DMS53 (cell line): ENCODE data around the gene MX2.
A peak's percentile ranks its signal among the peaks of the same experiment; 100 is the strongest.
"Not testable (repeated sequence)": the region's sequence is repeated elsewhere in the genome, so short reads cannot be mapped to it uniquely, and the experiment has no call there.

Experiments used
- DNase-seq: peaks from one replicate; lab custom pipeline; 2025; lab: John Stamatoyannopoulos, UW

MX2 gene

DNA sequence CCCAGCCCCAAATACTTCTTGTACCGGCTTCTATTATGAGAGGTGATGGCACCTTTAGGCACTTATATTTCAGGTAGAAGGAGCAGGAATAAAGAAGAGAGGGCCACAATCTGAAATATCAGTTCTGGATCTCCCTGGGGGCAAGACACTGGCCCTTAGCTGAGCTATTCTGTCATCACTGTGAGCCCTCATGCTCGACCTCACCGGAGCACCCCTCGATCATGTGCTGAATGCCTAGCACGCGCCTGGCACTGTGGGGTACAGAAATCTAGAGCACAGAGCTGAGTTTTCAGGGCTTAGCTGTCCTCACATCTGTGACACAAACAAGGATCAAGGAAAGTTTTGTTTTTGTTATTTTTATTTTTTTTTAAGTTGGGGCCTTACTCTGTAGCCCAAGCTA is 56.6 kb downstream of the MX2 start:
- DNase-seq: no peak

DNA sequence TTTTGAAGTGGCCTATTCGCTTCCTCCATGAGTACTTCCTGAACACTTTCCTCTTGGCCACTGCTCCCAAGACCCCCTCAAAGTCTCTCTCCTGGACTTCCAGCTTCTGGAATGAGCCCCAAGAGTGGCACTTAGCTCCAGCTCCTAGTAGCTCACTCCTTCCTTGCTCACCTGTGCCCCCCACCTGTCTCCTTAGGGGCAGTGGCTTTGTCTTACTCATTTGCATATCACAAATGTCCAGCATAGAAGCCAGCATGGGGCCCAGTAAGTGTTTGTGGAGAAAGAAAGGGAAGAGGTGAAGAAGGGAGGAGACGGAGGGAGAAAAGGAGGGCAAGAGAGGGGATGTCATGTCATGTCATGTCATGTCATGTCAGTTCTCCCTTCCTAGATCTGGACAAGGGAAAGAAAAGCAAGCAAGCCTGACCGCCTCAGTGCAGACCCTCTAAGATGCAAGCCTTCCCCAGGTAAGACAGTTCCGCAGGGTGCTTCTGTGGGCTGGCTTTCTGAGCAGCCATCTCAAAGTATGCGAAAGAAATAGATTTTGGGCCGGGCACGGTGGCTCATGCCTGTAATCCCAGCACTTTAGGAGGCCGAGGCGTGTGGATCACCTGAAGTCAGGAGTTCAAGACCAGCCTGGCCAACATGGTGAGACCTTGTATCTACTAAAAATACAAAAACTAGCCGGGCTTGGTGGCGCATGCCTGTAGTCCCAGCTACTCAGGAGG is 57.3 kb downstream of the MX2 start:
- DNase-seq: peak; percentile 5

DNA sequence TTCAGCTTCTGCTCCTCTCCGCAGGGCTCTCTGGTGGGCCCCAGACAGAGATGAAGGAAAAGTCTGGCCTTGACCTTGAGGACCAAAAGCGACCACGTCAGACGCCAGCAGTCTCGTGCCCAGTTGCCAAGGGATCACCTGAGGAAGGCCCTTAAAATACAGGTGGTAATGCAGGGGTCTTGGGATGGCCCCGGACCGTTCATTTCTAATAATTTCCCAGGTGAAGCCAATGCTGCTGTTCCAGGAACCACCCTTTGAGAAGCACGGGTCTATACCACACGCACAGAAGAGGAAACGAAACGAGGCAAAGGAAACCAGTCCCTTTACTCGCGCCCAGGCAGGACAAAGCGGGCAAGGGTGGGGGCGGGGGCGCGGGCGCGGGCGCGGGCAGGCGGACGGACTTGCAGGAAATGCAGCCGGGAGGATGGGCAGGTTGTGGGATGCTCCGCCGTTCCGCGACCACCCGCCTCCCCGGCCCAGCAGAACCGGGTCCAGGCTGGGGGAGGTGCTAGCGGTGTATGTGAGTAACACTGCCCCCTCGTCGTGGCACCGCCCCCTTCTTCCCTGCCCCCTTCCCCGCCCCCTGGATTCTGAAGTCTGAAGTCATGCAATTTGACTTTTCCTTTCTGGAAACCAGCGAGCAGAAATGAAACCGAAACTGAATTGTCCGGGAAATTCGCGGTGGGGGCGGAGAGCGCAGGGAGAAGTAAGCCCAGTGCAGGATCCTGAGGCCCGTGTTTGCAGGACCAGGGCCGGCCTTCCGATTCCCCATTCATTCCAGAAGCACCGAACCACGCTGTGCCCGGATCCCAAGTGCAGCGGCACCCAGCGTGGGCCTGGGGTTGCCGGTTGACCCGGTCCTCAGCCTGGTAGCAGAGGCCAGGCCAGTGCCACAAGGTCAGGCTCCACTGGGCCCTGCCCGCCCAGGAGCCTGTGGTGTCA is 58.4 kb downstream of the MX2 start:
- DNase-seq: peak; percentile 83

DNA sequence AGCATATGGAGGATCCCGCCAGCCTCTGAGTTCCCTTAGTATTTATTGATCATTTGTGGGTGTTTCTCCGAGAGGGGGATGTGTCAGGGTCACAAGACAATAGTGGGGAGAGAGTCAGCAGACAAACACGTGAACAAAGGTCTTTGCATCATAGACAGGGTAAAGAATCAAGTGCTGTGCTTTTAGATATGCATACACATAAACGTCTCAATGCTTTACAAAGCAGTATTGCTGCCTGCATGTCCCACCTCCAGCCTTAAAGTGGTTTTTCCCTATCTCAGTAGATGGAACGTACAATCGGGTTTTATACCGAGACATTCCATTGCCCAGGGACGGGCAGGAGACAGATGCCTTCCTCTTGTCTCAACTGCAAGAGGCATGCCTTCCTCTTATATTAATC is 59.2 kb downstream of the MX2 start:
- DNase-seq: not testable (repeated sequence)

DNA sequence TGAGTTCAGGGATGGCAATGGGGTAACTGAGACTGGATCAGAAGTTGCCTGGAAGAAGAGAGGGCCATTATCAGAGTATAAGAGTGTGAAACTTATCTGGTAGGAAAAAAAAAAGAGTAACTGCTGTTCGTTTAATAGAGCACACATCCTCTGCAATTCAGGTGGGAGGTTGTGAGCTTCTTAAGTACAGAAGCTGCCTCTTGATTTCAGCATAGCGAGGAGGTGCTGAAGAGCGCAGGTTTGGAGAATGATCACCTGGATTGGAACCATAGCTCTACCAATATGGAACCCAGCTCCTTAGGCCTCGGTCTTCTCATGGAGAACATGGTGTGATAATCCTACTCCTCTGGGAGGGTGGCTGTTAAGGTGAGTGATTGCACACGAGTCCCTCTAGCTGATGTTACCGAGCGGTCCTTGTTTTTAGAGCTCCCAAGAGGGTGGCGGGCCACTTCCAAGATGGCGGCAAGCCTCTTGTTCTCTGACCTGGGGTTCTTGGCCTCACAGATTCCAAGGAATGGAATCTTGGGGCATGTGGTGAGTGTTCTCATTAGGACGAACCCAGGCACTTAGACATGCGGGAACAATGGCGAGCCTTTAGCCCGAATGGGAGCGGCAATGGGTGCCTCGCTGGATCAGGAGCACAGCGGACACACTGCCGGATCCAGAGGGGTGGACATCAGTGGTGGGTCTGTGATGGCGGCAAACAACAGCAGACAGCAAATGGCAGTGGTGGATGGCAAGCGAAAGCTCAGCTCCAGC is 60.9 kb downstream of the MX2 start:
- no peak for DNase-seq

DNA sequence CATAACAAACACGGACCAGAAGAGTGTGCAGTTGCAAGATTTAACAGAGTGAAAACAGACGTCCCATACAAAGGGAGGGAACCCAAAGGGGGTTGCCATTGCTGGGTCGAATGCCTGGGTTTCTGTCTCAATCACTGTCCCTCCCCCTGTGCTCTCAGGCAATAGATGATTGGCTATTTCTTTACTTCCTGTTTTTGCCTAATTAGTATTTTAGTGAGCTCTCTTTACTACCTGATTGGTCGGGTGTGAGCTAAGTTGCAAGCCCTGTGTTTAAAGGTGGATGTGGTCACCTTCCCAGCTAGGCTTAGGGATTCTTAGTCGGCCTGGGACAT is 61.4 kb downstream of the MX2 start:
- not testable (repeated sequence) for DNase-seq

DNA sequence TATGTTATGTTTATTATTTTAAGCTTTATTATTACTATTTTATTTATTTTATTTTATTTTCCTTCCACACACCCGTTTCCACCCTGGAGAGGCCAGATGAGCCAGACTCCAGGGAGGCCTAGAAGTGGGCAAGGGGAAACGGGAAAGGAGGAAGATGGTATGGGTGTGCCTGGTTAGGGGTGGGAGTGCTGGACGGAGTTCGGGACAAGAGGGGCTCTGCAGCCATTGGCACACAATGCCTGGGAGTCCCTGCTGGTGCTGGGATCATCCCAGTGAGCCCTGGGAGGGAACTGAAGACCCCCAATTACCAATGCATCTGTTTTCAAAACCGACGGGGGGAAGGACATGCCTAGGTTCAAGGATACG is 63.7 kb downstream of the MX2 start:
- DNase-seq: no peak

DNA sequence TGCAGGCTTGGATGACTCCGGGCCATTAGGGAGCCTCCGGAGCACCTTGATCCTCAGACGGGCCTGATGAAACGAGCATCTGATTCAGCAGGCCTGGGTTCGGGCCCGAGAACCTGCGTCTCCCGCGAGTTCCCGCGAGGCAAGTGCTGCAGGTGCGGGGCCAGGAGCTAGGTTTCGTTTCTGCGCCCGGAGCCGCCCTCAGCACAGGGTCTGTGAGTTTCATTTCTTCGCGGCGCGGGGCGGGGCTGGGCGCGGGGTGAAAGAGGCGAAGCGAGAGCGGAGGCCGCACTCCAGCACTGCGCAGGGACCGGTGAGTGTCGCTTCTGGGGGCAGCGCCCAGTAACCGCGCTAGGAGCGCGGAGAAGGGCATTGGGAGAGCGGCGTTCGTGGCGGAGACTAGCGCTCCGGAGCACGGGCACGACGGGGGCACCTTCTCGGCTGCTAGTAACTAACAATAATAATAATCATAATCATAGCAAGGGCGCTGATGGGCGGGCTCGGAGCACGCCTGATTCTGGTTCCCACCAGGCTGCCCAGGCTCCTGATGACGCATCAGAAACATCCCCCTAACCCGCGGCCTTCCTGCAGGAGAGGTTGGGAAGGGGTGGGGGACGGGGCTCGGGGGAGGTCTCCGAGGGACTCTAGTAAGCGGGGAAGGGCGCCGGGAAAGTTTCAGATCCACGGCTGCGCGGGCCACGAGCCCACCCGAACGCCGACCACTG is 64.3 kb downstream of the MX2 start, which contains the start of gene MX1:
Gene MX1, plus strand, starts transcription at position 286 of the 722 bp plus-strand sequence. CDS start 5,832 bp downstream, outside the sequence.
- DNase-seq: peak; percentile 75

DNA sequence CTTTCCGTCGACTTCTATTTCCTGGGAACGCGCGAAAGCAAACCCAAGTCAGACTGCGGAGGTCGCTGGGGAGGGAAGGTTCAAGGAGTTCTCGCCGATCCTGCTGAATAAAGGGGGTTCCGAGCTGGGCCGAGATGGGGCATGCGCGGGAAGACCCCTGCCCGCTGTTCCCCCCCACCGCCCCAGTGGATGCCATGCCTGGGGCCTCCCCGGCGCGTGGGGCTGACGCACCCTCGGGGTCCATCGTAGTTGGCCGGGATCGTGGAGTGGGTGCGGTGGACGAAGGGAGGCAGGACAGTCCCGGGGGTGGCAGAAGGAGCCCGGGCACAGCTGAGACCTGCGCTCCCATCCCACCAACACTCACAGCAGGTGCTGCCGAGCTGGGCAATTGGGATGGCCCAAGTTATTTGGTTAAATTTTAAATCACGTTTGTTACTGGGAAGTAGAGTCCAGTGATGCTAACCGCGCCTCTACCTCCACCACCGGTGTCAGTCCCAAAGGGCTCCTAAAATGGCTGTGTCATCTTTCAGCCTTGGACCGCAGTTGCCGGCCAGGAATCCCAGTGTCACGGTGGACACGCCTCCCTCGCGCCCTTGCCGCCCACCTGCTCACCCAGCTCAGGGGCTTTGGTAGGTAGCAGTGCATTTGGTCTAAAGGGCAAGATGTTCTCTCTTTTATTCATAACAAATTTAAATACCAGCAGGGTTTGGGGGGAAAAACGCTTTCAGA is 65.0 kb downstream of the MX2 start:
- no peak for DNase-seq

DNA sequence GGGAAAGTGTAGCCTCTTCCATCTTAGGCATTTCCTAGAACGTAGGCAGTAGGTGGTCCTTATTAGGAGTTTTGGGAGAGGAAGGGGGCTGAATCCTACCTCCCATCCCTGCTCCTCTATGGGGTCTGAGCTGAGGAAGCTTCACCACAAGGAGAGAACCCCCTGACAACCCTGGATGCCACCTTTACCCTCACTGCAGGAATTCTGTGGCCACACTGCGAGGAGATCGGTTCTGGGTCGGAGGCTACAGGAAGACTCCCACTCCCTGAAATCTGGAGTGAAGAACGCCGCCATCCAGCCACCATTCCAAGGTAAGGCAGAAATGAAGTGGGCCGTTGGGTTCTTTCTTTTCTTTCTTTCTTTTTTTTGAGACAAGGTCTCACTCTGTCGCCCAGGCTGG is 65.7 kb downstream of the MX2 start:
- no peak for DNase-seq

DNA sequence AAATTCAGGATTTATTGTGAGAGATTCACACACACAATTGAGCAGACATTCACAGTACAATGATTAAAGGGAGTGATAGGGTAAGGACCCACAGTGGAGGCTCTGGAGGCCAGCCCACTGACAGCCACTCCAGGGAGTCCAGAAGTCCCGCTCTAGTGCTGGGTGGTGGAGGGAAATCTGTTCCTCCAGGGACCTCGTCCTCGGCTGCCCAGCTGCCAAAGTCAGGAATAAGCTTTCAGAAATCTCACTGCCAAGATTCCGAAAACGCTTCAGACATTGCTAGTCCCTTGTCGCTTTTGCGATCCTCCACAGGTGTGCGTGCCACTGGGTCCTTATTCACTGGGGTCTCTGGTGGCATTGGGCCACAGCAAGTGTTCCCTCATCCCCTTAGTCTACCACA is 66.5 kb downstream of the MX2 start:
- DNase-seq: no peak

DNA sequence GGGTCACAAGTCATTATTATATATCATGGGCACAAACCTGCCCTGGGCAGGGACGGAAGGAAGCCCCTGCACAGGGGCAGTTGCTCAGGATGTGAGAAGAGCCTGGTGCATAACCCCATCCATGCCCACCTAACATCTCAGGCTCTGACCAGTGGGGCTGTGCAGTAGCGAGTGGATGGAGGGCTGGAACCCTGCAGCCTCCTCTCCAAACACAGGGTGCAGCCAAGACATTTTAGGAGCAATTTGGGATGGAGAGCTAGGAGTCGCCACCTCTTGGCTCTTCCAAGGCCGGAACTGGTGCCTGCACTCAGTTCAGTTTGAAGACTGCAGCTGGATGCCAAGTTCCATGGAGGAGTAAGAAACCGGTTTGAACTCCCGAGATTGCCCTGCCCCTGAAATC is 67.0 kb downstream of the MX2 start:
- DNase-seq: no peak

DNA sequence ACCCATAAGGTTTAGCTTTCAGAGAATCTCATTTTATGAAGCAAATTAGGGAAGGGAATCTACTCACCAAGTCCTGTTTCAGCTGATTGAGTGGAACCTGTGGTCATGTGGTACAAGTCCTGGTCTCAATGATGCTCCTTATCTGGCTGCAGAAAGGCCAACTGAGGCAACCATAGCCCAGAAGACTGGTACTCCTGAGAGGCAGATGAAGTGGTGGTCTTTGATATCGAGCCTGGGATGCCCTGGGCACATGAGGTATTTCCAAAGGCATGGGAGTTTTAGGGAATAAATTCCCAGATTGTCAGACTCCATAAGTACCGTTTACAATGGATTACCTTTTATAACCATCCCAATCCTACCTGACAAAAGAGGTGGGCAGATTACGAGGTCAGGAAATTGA is 67.5 kb downstream of the MX2 start:
- DNase-seq: no peak

DNA sequence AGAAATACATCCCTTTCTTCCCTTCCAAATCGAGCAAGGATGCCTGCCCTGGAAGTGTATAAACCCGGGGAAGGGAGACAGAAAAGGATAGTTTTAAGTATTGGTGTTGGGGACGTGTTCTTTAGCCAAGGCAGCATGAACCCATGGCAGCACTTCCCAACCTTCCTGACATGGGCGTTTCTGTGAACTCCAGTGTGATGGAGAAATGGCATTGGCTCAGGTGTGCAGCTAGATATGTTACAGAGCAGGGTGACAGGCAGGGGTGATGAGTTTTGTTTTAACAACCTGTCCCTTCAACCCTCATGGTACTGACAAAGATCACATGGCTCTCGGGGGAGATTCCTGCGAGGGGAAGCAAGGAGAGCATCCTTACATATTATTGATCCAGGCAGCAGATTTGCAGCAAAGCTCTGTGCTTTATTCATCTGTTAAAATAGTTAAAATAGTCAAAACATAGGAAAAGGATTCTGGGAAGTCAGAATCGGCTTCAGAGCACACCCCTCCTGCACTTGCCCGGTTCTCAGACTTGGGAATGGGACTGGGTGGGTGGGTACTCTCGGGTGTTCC is 68.2 kb downstream of the MX2 start:
- DNase-seq: no peak

DNA sequence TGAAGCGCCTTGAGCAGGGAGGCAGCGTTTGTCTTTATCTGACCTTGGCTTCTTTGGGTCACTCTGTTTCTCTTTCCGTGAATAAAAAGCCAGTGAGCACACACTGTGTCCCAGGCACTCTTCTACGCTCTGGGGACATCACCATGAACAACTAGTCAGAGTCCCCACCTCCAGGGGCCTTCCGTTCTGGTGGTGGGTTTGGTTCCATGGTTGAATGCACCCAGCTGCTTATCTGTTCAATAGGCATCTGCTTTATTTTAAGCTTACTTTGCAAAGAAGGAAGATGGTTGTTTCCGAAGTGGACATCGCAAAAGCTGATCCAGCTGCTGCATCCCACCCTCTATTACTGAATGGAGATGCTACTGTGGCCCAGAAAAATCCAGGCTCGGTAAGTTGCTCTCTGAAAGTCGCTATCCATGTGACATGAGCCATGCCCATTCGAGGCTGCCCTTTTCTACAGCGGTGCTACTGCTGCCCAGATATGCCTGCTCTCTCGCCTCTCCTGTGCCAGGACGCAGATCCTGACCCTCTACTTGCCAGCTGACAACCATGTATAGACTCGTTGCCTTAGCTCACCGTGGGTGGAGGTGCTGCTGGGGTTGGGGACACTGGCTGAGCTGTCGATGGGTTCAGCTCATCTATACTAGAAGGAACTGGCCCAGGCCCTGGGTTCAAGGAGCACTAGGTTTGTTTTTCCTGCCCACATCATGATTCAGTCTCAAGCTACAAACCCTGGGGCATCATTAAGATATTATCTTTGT is 70.1 kb downstream of the MX2 start:
- DNase-seq: no peak

DNA sequence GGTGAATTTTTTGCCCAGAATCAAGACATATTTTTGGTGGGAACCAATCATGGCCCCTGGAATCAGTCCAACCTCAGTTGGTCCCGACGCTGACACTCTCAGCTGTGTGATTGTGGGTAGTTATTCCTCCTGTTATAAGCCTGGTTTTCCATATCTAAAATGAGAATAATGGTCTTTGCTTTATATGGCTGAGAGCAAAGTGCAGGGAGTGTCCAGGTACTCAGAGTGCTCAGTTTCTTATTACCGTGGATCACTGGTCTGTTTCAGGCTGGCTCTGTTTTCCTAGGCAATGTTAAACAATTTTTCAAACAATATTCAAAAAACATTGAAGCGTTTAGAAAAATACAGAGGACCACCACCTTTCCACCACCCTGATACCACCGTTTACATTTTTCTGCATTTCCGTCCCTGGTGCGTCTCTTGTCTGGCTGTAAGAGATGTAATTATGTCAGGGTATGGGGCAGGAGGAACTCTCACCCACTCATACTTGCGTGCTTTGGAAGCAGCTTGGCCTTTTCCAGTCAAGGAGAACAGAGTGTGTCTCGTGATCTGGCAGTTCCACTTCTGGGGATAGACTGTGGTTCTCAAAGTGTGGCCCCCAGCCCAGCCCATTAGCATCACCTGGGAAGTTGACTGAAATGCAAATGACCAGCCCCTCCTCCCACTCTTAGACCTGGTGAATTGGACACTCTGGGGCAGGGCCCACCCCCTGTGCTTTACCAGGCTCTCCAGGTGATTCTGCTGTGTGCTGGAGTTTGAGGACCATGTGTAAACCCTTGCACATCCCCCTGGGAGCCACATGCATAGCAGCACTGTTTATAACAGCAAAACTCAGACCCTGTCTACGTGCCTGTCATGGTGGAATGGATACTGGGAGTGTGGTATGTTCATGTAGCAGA is 71.0 kb downstream of the MX2 start:
- no peak for DNase-seq

DNA sequence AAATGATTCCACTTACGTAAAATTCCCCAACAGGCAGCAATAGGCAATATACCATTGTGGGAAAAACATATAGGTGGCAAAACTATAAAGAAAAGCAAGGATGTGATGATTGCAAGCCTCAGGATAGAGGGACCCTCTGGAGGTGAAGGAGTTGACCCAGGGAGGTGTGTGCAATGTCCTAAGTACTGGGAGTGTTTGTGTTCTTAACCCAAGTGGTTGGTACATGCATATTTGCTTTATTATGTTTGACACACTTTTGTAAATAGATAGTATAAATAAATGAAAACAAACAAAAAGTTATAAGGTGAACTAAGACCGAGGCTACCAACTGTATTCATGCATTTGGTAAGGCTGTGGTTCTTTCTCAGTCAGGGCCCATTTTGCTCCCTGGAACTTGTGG is 71.7 kb downstream of the MX2 start:
- DNase-seq: no peak

DNA sequence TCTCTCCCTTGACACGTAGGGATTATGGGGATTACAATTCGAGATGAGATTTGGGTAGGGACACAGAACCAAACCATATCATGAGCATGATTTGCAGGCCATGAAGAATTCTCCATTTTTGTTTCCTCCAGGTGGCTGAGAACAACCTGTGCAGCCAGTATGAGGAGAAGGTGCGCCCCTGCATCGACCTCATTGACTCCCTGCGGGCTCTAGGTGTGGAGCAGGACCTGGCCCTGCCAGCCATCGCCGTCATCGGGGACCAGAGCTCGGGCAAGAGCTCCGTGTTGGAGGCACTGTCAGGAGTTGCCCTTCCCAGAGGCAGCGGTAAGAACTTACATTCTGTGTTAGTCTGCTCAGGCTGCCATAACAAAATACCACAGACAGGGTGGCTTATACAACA is 73.9 kb downstream of the MX2 start:
- no peak for DNase-seq

DNA sequence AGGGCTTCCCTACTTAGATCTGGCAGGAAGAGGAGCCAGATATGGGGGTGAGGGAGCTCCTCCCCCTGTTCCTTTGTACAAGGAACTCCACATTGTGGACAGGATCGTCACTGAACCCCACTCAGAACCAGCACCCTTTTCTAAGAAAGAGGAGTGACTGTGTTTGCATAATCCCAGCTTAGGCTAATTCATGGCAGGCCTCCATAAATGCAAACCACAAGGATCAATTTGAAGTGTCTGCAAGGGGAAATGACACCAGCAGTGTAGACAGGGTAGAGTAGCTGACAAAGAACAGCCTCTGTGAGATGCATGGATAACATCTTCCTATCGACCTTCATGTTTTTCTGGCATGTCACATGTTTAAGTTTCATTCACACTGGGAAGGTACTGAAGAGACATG is 75.9 kb downstream of the MX2 start:
- DNase-seq: no peak
